ENCODE results near the gene CA10.

Gene CA10

DNA sequence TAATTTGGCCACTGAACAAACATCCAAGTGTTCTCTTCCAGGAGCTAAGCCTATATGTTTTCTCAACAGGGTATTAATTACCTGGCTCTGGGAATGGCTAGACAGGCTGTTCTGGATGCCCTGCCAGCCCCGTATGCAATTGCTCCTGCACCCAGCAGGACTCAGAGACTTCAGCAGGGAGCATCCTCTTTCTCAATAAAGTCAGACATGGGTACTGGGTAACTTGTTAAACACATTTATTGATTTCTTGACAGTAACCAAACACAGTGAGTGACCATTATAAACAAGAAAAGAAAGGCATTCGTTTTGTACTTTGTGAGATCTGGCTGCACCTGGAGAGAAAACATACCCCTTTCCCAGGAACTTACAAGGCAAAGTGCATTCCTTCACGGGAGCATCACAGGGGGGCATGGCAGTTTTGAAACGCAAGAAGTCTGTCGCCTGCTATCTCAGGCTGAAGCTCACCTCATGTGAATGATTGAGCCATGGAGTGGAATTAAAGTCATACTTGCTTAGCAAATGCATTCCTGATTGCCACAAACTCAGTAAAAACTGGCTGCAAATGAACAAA is 528.3 kb downstream of the CA10 start:
- DNase-seq, result no peak

DNA sequence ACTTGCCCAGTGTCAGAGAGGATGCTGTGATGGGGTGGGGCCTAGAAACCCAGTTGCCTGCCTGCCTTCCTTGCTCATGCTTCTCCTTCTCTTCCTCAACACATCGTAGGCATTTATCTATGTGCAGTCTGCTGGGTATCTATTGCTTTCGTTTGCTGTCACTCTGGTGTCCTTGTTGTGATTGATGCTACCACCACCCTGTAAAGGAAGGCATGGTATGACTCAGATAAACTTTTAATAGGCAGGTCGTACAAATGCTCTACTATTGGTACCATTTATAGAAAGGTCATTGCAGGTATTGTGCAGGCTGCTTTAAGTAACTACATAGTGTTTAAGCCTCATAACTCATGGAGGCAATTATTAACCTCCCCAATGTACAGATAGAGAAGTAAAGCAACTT is 529.3 kb downstream of the CA10 start:
- no peak for DNase-seq

- no peak for DNase-seq
Observed at GRCh38 chr17:51627779-51628178, 530.7 kb downstream of the CA10 start.

- DNase-seq, result no peak
Observed at GRCh38 chr17:51618476-51618875, 540.0 kb downstream of the CA10 start.

GRCh38 chr17:51617986-51618385 is 540.5 kb downstream of the CA10 start:
- DNase-seq, result no peak

- no peak for DNase-seq
Observed at GRCh38 chr17:51613255-51613654, 545.3 kb downstream of the CA10 start.

DNA sequence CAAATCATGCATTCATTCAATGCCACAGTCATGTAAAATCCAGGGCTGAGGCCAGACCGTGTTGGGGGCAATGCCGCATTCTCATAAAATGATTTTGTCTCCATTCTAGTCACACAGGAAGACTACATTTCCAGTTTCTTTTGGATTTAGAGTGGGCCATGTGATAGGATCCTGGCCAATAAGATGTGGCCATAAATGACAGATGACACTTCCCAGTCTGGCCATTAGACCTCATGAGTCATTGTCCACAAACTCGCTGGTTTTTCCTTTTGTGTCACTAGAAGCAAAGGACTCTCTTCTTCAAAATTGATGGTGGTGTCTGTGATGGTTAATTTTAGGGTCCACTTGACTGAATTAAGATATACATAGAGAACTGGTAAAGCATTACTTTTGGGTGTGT is 545.8 kb downstream of the CA10 start:
- DNase-seq, result no peak

DNA sequence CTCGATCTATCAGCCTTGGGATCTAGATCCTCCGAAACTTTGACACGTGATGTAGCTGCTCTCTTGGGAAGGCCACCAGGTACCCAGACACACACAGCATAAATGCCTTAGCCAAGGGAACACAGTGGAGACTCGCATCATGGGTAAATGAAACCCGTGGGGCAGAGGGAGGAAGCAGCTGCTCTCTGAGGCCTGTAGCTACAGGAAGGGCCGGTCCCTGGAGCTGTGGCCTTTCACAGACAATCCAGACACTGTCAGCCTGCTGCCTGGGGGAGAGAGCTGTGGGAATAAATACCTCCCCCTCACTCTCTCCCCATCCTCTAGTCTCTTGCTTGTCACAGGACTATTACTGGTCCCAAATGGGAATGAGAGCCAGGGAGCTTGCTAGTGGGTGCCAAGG is 546.9 kb downstream of the CA10 start:
- DNase-seq, result no peak

DNA sequence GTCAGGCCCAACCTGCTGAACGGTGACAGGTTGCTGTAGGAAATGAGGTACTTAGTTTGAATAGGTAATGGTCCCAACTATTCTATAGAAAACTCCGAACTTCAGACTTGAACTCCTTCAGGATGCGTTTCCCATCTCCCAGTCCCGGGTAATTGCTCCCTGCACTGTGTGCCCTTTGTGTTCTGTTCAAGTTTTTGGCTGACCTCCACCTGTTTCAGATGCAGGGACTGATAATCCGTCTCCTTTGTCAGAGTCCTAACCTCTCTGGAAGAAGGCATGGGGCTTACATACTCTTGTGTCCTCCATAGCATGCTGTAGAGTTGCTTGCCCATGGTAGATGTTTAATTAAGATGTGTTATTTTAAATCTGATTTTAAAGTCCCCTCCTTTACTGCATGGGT is 547.7 kb downstream of the CA10 start:
- DNase-seq, result no peak

GRCh38 chr17:51610155-51610554 is 548.4 kb downstream of the CA10 start:
- DNase-seq, result no peak

GRCh38 chr17:51608251-51608933 is 550.1 kb downstream of the CA10 start:
- no peak for DNase-seq

DNA sequence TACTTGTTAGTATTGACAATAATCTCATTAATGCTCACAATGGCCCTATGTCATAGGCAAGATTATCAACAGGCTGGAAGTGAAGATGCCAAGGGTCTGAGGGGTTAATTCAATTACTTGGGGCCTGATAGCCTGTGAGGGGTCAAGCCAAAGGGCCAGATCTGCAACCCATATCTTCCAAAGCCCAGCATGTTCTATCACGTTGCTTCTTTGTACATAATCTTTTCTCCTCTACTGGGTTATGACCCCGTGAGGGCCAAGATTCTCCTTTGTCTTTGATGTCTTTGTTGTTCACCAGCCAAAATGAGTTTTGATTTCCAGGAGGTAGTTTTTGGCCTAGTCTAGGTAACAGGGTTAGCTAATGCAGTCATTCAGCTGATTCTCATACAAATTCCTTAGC is 551.0 kb downstream of the CA10 start:
- no peak for DNase-seq

GRCh38 chr17:51604299-51605020 is 554.1 kb downstream of the CA10 start:
- DNase-seq, result no peak

GRCh38 chr17:51601622-51602261 is 556.8 kb downstream of the CA10 start:
- DNase-seq, result no peak

DNA sequence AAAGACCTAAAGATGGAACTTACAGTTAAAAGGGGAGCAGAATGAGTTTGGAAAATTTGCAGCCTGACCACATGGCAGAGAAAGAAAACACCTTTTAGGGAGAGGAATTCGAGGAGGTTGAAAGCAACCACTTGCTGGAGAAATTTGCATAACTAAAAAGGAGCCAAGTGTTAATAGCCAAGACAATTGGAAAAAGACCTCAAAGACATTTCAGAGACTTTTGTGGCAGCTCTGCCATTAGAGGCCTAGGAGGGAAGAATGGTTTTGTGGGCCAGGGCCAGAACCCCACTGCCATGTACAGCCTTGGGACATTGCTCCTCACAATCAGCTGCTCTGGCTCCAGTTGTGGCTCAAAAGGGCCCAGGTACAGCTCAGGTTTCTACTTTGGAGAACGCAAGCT is 559.7 kb downstream of the CA10 start:
- no peak for DNase-seq

- no peak for DNase-seq
Observed at GRCh38 chr17:51597345-51597744, 561.2 kb downstream of the CA10 start.

DNA sequence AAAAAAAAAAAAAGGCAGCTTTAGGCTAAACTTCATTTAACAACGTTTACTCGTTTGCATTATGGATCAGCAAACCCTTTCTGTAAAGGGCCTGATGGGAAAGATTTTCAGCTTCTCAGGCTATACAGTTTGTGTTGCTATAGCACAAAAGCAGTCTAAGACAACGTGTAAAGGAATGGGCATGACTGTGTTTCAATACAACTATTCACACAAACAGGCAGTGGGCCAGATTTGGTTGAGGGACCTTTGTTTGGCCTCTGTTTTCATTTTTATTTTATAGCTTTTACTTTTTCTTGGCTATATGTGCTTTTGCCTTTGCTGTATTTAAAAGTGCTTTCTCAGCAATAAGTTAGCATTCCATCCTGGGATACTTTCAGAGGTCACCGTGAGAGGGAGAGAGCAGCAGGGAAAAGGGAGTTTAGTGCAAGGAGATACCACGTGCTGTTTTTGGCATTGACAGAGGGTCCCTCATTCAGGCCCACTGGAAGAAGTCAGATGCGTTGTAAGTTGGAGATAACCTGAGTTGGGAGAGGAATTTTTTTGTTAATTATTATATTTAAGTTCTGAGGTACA is 562.6 kb downstream of the CA10 start:
- DNase-seq, result no peak

DNA sequence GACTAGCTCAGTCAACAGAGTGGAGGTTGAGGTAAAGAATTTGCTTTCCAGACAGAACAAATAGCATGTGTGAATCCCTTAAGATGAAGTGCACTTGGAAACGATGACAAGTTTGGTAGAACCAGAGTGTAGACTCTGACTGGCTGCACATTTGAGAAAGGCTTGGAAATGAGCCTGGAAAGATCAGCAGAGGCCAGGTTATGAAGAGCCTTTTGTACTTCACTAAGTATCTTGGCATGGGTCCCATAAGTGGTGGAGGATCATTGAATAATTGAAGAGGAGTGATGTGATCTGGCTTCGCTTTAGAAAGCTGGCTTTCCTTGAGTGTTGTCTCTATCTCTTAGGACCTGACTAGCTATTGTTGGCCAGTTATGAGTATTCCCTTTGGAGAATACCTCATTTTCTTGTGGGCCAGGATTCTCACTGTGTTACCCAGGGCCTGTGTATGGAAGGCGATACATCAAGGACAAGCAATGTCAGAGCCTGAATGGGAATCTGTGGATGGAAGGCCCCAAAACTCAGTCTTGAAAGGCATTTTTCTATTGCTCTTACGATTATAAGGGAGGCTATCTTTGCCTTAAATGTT is 568.4 kb downstream of the CA10 start:
- DNase-seq, result no peak

DNA sequence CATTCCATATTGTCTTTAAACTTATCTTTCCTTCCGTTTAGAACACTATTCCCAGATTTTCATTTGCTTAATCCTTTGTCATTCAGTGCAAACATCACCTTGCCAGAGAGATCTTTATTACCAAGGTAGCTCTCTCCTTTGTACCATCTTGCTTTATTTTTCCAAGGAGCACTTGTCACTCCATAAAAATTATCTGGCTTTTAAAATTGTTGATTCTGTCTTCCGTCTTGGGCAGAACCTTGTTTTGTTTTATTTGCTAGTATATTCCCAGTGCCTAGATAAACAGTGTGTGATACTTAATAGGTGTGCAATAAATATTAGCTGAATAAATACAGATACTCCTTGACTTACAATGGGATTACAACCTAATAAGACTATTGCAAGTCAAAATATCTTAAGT is 570.5 kb downstream of the CA10 start:
- no peak for DNase-seq

GRCh38 chr17:51587516-51587915 is 571.0 kb downstream of the CA10 start:
- no peak for DNase-seq

GRCh38 chr17:51585514-51586104 is 572.9 kb downstream of the CA10 start:
- no peak for DNase-seq

GRCh38 chr17:51580869-51581268 is 577.6 kb downstream of the CA10 start:
- no peak for DNase-seq

Data from stimulated activated naive CD4-positive, alpha-beta T cell (primary cell).